Esophagus squamous epithelium (tissue), 5 donors: Measurements from ENCODE around the gene ADA. TPM values are rescaled to one million over a fixed set of nuclear protein-coding genes. Genes with fewer than 3 reads are reported as not detected.

Experiments
- DNase-seq: peaks from one replicate; lab custom pipeline; 2025; lab: John Stamatoyannopoulos, UW
- H3K27ac ChIP-seq, 4 donors: fragments of 200-600 bp; sonication (generic); one replicate each; pipeline ENCODE4 v1.5.1; 2016 to 2019; ENCODE audit warnings: mild to moderate bottlenecking in 1 of 4
- H3K27me3 ChIP-seq, 4 donors: fragments of 200-600 bp; sonication (generic); 1 replicate in 3 of 4; 2 replicates in 1 of 4; pipeline versions ENCODE4 v1.5.1 to v1.6.0; 2017 to 2021; ENCODE audit warnings: antibody characterized with exemption in 1 of 4
- H3K36me3 ChIP-seq, 3 donors: fragments of 200-600 bp; sonication (generic); one replicate each; pipeline ENCODE4 v1.5.1; 2016 to 2019
- H3K4me1 ChIP-seq, 3 donors: fragments of 200-600 bp; sonication (generic); one replicate each; pipeline ENCODE4 v1.5.1; 2017 to 2019
- H3K4me3 ChIP-seq, 4 donors: fragments of 200-600 bp; sonication (generic); 1 replicate in 3 of 4; 2 replicates in 1 of 4; pipeline ENCODE4 v1.5.1; 2016 to 2019; ENCODE audit warnings: mild to moderate bottlenecking in 2 of 4, moderate library complexity in 1 of 4
- H3K9me3 ChIP-seq, 3 donors: fragments of 200-600 bp; sonication (generic); one replicate each; pipeline ENCODE4 v1.5.1; 2016 to 2019
- POLR2A ChIP-seq, 4 donors: fragments of 450-650 bp; IDR thresholded peaks; one replicate each; pipeline ENCODE4 v1.6.1; 2017; ENCODE audit warnings: antibody characterized with exemption in 4 of 4, mild to moderate bottlenecking in 4 of 4, moderate library complexity in 3 of 4
- WGBS, 2 donors: methylation state at CpG; one replicate each; pipeline ENCODE4 v1.1.5; 2018; 5-methylcytosine and 5-hydroxymethylcytosine counted together
- intact Hi-C: fragments of 100-400 bp; cut with DNase I; formaldehyde crosslinking; loops from one replicate; pipeline ENCODE4 v1.15.0; 2022
- total RNA-seq, 4 donors: library from RNA; depleted of rRNA; stranded (reverse); fragments of >200 nt; gene quantifications; one replicate each; pipeline ENCODE4 v1.1.0, GENCODE V29; 2016
- TF ChIP-seq, protein P1 (sequence below), 6 experiments: fragments of 450-650 bp in 4 of 6; fragments of 200-600 bp in 2 of 6; sonication (generic) in 2 of 6; IDR thresholded peaks; one replicate each; pipeline ENCODE4 v1.5.1; 2016 to 2019; ENCODE audit warnings: antibody characterized with exemption in 6 of 6, mild to moderate bottlenecking in 4 of 6, moderate library complexity in 4 of 6
- donor health status: DM: yes; HTN: yes; CAD: no.

Gene ADA
- total RNA-seq, 4 donors from 2014 or later, result 3.8 to 31.7 (median 15.7) TPM

DNA sequence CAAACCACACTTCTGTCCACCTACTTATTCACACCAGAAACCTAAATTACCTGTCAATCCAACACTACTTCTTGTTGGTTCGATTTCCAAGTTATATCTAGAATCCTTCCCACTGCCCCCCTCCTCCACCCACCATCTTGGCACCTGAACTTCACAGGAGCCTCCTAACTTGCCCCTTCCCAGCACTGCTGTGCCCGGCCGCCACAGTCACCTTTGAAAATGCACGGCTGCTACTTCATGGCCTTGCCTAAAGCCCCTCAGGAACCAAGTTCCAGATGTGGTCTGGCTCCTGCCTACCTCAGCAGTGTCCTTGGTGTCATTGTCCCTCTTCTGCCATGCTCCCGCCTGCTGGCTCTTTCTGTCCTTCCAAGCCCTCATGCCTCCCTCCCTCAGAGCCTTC lies 37.9 kb downstream of the ADA start:
- Histone ChIP-seq H3K4me1 (peaks cover 10 to 66% (median 49%) of the 10 kb centered on the region in 3 donors), H3K4me3 (no peak overlapping the region), H3K36me3 (peaks cover 0 to 55% (median 3%) of the 10 kb centered on the region in 3 donors), H3K27me3 (no peaks in the 10 kb centered on the region), H3K9me3 (no peaks in the 10 kb centered on the region), H3K27ac (peak overlapping the region in 3 of 4 donors; percentile 14 to 80 (median 58))
- 89 to 93% methylated on average over 5 of the region's 5 CpGs for WGBS, 2 donors
- intact Hi-C loops, result loop anchor here (10.0 kb wide), 3 partner anchors 79 to 399 kb away; partner anchors contain the start of genes OSER1 and TTPAL
- DNase-seq, result no peak
- no peak for TF ChIP-seq POLR2A (IDR thresholded peaks at IDR 0.05)
- TF ChIP-seq, protein P1, sequence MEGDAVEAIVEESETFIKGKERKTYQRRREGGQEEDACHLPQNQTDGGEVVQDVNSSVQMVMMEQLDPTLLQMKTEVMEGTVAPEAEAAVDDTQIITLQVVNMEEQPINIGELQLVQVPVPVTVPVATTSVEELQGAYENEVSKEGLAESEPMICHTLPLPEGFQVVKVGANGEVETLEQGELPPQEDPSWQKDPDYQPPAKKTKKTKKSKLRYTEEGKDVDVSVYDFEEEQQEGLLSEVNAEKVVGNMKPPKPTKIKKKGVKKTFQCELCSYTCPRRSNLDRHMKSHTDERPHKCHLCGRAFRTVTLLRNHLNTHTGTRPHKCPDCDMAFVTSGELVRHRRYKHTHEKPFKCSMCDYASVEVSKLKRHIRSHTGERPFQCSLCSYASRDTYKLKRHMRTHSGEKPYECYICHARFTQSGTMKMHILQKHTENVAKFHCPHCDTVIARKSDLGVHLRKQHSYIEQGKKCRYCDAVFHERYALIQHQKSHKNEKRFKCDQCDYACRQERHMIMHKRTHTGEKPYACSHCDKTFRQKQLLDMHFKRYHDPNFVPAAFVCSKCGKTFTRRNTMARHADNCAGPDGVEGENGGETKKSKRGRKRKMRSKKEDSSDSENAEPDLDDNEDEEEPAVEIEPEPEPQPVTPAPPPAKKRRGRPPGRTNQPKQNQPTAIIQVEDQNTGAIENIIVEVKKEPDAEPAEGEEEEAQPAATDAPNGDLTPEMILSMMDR (IDR thresholded peaks at IDR 0.05), result no peak

DNA sequence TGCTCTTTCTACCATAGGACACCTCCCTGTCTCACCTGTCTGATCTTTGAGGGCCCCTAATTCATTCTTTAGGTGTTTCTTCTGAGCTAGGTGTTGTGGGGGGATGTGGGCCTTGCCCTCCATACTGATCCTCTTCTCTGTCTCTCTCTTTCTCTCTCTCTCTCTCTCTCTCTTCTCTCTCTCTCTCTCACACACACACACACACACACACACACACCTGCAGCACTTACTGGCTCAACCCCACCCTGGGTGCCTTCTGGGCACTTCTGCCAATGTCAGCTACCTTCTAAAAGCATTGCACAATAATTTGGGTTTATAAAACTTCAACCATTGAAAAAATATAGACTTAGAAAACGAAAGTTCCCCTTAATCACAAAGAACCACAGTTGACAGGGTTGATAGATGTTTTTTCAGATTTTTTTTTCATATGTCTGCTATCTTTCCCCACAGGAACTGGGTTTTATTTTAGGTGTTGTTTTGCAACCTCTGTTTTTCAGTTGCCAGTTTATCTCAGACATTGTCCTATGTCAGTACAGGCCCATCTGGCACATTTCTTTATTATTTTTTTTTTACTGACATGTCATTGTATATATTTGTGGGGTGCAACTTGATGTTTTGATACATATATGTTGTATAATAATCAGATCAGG lies 41.1 kb downstream of the ADA start:
- no peaks in the 10 kb centered on the region for H3K27me3 ChIP-seq
- H3K27ac ChIP-seq, result peak overlapping the region; percentile 69 to 88 (median 84)
- peak overlapping the region in 2 of 4 donors; percentile 23 to 41 for H3K4me3 ChIP-seq
- DNase-seq, result no peak
- WGBS, 2 donors, result 0% methylated on average over 1 of the region's 1 CpG
- peaks cover 0 to 24% (median 0%) of the 10 kb centered on the region in 3 donors for H3K36me3 ChIP-seq
- H3K4me1 ChIP-seq, result peaks cover 6 to 50% (median 33%) of the 10 kb centered on the region in 3 donors
- TF ChIP-seq, protein P1 (IDR thresholded peaks at IDR 0.05), result no peak
- intact Hi-C loops, result loop anchor here (10.0 kb wide), 3 partner anchors 76 to 396 kb away; partner anchors contain the start of genes OSER1 and TTPAL
- no peaks in the 10 kb centered on the region for H3K9me3 ChIP-seq

DNA sequence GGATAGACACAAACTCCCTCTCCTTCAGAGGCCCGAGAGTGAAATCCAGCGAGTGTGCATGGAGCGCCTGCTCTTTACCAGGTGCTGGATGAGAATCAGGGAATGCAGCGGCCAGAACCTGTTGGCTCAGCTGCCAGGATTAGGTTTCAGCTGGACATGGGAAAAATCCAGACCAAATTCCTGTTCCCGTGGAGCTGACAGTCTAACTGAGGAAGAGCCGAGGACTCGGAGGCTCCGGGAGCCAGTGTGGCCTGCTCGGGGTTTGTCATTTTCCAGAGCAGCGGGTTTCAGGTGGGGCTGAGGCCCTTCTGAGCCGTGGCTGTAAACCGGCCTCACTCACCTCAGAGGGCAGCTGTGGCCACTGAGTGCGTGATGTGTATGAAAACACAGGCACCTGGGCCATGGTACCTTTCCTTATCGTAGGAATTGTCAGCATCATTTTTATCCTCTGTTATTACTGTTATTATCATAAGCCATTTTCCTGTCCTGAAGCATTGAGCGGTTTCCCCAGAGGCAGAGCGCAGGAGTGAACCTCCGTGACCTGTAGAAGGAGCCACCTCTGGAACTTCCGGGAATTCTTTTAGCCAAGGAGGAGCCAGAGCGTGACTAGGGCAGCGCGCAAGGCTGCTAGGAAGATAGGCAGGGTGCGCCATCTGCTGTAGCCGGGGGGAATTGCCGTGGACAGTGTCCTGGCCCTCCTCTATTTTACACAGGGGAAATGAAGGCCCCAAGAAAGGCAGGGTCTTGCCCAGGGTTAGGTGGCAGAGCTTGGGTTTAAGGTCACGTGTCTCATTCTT lies 41.8 kb downstream of the ADA start:
- Histone ChIP-seq H3K27ac (peak overlapping the region; percentile 69 to 88 (median 84)), H3K9me3 (no peaks in the 10 kb centered on the region), H3K4me3 (peak overlapping the region in 3 of 4 donors; percentile 8 to 41 (median 23)), H3K4me1 (peaks cover 0 to 43% (median 25%) of the 10 kb centered on the region in 3 donors), H3K36me3 (peaks cover 0 to 17% (median 0%) of the 10 kb centered on the region in 3 donors), H3K27me3 (no peaks in the 10 kb centered on the region)
- no peak for DNase-seq
- WGBS, 2 donors, result 27 to 31% methylated on average over 15 to 24 of the region's 25 CpGs
- intact Hi-C loops, result loop anchor here (10.0 kb wide), 3 partner anchors 75 to 395 kb away; partner anchors contain the start of genes OSER1 and TTPAL
- TF ChIP-seq, protein P1 (IDR thresholded peaks at IDR 0.05), result peak; percentile 88 to 99 (median 97)
- no peak for TF ChIP-seq POLR2A (IDR thresholded peaks at IDR 0.05)

DNA sequence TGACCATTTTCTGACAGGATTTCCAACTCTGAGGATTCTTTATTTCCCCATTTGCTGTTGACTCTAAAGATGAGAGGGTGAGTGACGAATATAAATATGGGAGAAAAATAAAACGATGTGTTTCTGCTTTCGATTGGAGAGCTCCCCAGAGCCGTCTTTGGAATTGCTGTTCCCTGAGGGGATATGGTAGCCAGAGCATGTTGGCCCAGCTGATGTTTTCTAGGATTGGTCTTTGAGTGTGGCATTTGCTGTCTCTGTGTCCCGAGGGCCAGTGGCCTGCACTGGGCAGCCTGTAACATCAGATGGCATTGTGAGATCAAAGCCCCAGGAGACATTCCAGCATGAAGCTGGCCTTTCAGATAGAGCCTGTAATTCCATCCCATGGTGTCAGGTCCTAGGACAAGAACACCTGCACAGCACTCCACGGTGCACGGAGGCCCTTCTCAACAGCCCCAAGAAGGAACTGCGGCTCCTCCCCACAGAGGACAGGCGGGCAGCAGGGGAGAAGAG lies 42.4 kb downstream of the ADA start:
- H3K9me3 ChIP-seq, result no peaks in the 10 kb centered on the region
- H3K4me3 ChIP-seq, result peak overlapping the region in 2 of 4 donors; percentile 8 to 41
- H3K27me3 ChIP-seq, result no peaks in the 10 kb centered on the region
- WGBS, 2 donors, result 75 to 77% methylated on average over 5 to 8 of the region's 9 CpGs
- no peak for TF ChIP-seq POLR2A (IDR thresholded peaks at IDR 0.05)
- TF ChIP-seq, protein P1 (IDR thresholded peaks at IDR 0.05), result no peak
- DNase-seq, result no peak
- peak overlapping the region; percentile 69 to 88 (median 84) for H3K27ac ChIP-seq
- H3K36me3 ChIP-seq, result peaks cover 0 to 10% (median 0%) of the 10 kb centered on the region in 3 donors
- peaks cover 0 to 36% (median 20%) of the 10 kb centered on the region in 3 donors for H3K4me1 ChIP-seq
- intact Hi-C loops, result no loop called here
